ENCODE results near the gene KRTAP5-4. TPM values are rescaled to one million over a fixed set of nuclear protein-coding genes. Genes with fewer than 3 reads are reported as not detected.
"Not testable (repeated sequence)": the region's sequence is repeated elsewhere in the genome, so short reads cannot be mapped to it uniquely, and the experiment has no call there.

Gene KRTAP5-4
- total RNA-seq, 1 experiment from 2014 or later, result not detected

- Mint-ChIP-seq H3K27ac (ENCODE audit: unreplicated experiment) (no peak overlapping the region), H3K27me3 (ENCODE audit: unreplicated experiment) (peaks cover 78% of the 10 kb centered on the region), H3K9me3 (ENCODE audit: low read depth, unreplicated experiment) (no peaks in the 10 kb centered on the region), H3K36me3 (ENCODE audit: insufficient read depth, unreplicated experiment) (no peaks in the 10 kb centered on the region), H3K4me3 (ENCODE audit: low read depth, unreplicated experiment) (no peak overlapping the region), H3K4me1 (ENCODE audit: low read depth, unreplicated experiment) (no peaks in the 10 kb centered on the region)
- intact Hi-C loops (cut with micrococcal nuclease; ENCODE audit: unreplicated experiment), result no loop called here
- no peak for TF ChIP-seq CTCF (IDR thresholded peaks at IDR 0.05; ENCODE audit: unreplicated experiment)
- no TSS peak for BruUV-seq (replicated peaks)
- CTCF ChIA-PET, result no interaction called here
- no peak for DNase-seq
Observed at GRCh38 chr11:1668911-1669473, 47.1 kb upstream of the KRTAP5-4 start.

GRCh38 chr11:1667906-1668305 lies 46.0 kb upstream of the KRTAP5-4 start:
- no peaks in the 10 kb centered on the region for H3K9me3 Mint-ChIP-seq (ENCODE audit: low read depth, unreplicated experiment)
- intact Hi-C loops (cut with micrococcal nuclease; ENCODE audit: unreplicated experiment), result no loop called here
- peaks cover 70% of the 10 kb centered on the region for H3K27me3 Mint-ChIP-seq (ENCODE audit: unreplicated experiment)
- CTCF ChIA-PET, result no interaction called here
- TF ChIP-seq CTCF (IDR thresholded peaks at IDR 0.05; ENCODE audit: unreplicated experiment), result no peak
- H3K4me3 Mint-ChIP-seq (ENCODE audit: low read depth, unreplicated experiment), result no peak overlapping the region
- H3K4me1 Mint-ChIP-seq (ENCODE audit: low read depth, unreplicated experiment), result no peaks in the 10 kb centered on the region
- DNase-seq, result no peak
- no TSS peak for BruUV-seq (replicated peaks)
- no peaks in the 10 kb centered on the region for H3K36me3 Mint-ChIP-seq (ENCODE audit: insufficient read depth, unreplicated experiment)
- H3K27ac Mint-ChIP-seq (ENCODE audit: unreplicated experiment), result no peak overlapping the region

GRCh38 chr11:1667121-1667850 lies 45.3 kb upstream of the KRTAP5-4 start:
- Mint-ChIP-seq H3K4me3 (ENCODE audit: low read depth, unreplicated experiment) (no peak overlapping the region), H3K27ac (ENCODE audit: unreplicated experiment) (no peak overlapping the region), H3K27me3 (ENCODE audit: unreplicated experiment) (peaks cover 70% of the 10 kb centered on the region), H3K36me3 (ENCODE audit: insufficient read depth, unreplicated experiment) (no peaks in the 10 kb centered on the region), H3K4me1 (ENCODE audit: low read depth, unreplicated experiment) (no peaks in the 10 kb centered on the region), H3K9me3 (ENCODE audit: low read depth, unreplicated experiment) (no peaks in the 10 kb centered on the region)
- no peak for DNase-seq
- intact Hi-C loops (cut with micrococcal nuclease; ENCODE audit: unreplicated experiment), result no loop called here
- CTCF ChIA-PET, result interaction anchor here (0.6 kb wide), 1 partner anchor 733 kb away, joined by 5 read pairs; the partner anchor contains the start of gene TSSC4
- TF ChIP-seq CTCF (IDR thresholded peaks at IDR 0.05; ENCODE audit: unreplicated experiment), result no peak
- no TSS peak for BruUV-seq (replicated peaks)

GRCh38 chr11:1665313-1665712 lies 43.4 kb upstream of the KRTAP5-4 start:
- no TSS peak for BruUV-seq (replicated peaks)
- no peak overlapping the region for H3K27ac Mint-ChIP-seq (ENCODE audit: unreplicated experiment)
- intact Hi-C loops (cut with micrococcal nuclease; ENCODE audit: unreplicated experiment), result no loop called here
- H3K36me3 Mint-ChIP-seq (ENCODE audit: insufficient read depth, unreplicated experiment), result no peaks in the 10 kb centered on the region
- CTCF ChIA-PET, result no interaction called here
- peaks cover 68% of the 10 kb centered on the region for H3K27me3 Mint-ChIP-seq (ENCODE audit: unreplicated experiment)
- H3K9me3 Mint-ChIP-seq (ENCODE audit: low read depth, unreplicated experiment), result no peaks in the 10 kb centered on the region
- H3K4me1 Mint-ChIP-seq (ENCODE audit: low read depth, unreplicated experiment), result no peaks in the 10 kb centered on the region
- no peak for TF ChIP-seq CTCF (IDR thresholded peaks at IDR 0.05; ENCODE audit: unreplicated experiment)
- H3K4me3 Mint-ChIP-seq (ENCODE audit: low read depth, unreplicated experiment), result no peak overlapping the region
- DNase-seq, result no peak

GRCh38 chr11:1662699-1663283 lies 40.9 kb upstream of the KRTAP5-4 start:
- CTCF ChIA-PET; BruUV-seq (replicated peaks); H3K36me3 Mint-ChIP-seq (ENCODE audit: insufficient read depth, unreplicated experiment); DNase-seq; H3K4me1 Mint-ChIP-seq (ENCODE audit: low read depth, unreplicated experiment); H3K27ac Mint-ChIP-seq (ENCODE audit: unreplicated experiment); H3K4me3 Mint-ChIP-seq (ENCODE audit: low read depth, unreplicated experiment); intact Hi-C loops (cut with micrococcal nuclease; ENCODE audit: unreplicated experiment); H3K9me3 Mint-ChIP-seq (ENCODE audit: low read depth, unreplicated experiment): not testable (repeated sequence)
- H3K27me3 Mint-ChIP-seq (ENCODE audit: unreplicated experiment), result peaks cover 68% of the 10 kb centered on the region

GRCh38 chr11:1661454-1662269 lies 39.7 kb upstream of the KRTAP5-4 start:
- BruUV-seq (replicated peaks); H3K36me3 Mint-ChIP-seq (ENCODE audit: insufficient read depth, unreplicated experiment); H3K4me1 Mint-ChIP-seq (ENCODE audit: low read depth, unreplicated experiment); CTCF ChIA-PET; intact Hi-C loops (cut with micrococcal nuclease; ENCODE audit: unreplicated experiment); H3K9me3 Mint-ChIP-seq (ENCODE audit: low read depth, unreplicated experiment); H3K4me3 Mint-ChIP-seq (ENCODE audit: low read depth, unreplicated experiment); H3K27ac Mint-ChIP-seq (ENCODE audit: unreplicated experiment): not testable (repeated sequence)
- H3K27me3 Mint-ChIP-seq (ENCODE audit: unreplicated experiment), result peaks cover 75% of the 10 kb centered on the region
- peak; percentile 27 for DNase-seq
